ENCODE data around the gene EMSY.
"Not testable (repeated sequence)": the region's sequence is repeated elsewhere in the genome, so short reads cannot be mapped to it uniquely, and the experiment has no call there.

The EMSY gene

GRCh38 chr11:76579056-76579751 is 134.4 kb downstream of the EMSY start:
- peak; percentile 27 for TF ChIP-seq CTCF (IDR thresholded peaks at IDR 0.05; ENCODE audit: low read depth, low read length, missing control alignments)
- no peak for DNase-seq (ENCODE audit: extremely low read depth, low read depth)
- no peak overlapping the region for H3K4me3 ChIP-seq (replicated peaks; ENCODE audit: low read depth, low read length)

- H3K4me3 ChIP-seq (replicated peaks; ENCODE audit: low read depth, low read length) = no peak overlapping the region
- no peak for TF ChIP-seq CTCF (IDR thresholded peaks at IDR 0.05; ENCODE audit: low read depth, low read length, missing control alignments)
- DNase-seq (ENCODE audit: extremely low read depth, low read depth) = no peak
Observed at GRCh38 chr11:76579752-76580151, 134.9 kb downstream of the EMSY start.

- DNase-seq (ENCODE audit: extremely low read depth, low read depth); H3K4me3 ChIP-seq (replicated peaks; ENCODE audit: low read depth, low read length): not testable (repeated sequence)
Observed at GRCh38 chr11:76582471-76582870, 137.7 kb downstream of the EMSY start.

GRCh38 chr11:76587820-76588454 is 143.1 kb downstream of the EMSY start:
- H3K4me3 ChIP-seq (replicated peaks; ENCODE audit: low read depth, low read length) = no peak overlapping the region
- no peak for TF ChIP-seq CTCF (IDR thresholded peaks at IDR 0.05; ENCODE audit: low read depth, low read length, missing control alignments)
- DNase-seq (ENCODE audit: extremely low read depth, low read depth) = no peak

GRCh38 chr11:76588455-76589325 is 143.9 kb downstream of the EMSY start:
- TF ChIP-seq CTCF (IDR thresholded peaks at IDR 0.05; ENCODE audit: low read depth, low read length, missing control alignments) = no peak
- no peak overlapping the region for H3K4me3 ChIP-seq (replicated peaks; ENCODE audit: low read depth, low read length)
- DNase-seq (ENCODE audit: extremely low read depth, low read depth) = no peak

- no peak for TF ChIP-seq CTCF (IDR thresholded peaks at IDR 0.05; ENCODE audit: low read depth, low read length, missing control alignments)
- DNase-seq (ENCODE audit: extremely low read depth, low read depth) = no peak
- H3K4me3 ChIP-seq (replicated peaks; ENCODE audit: low read depth, low read length) = no peak overlapping the region
Observed at GRCh38 chr11:76589477-76589876, 144.7 kb downstream of the EMSY start.
